ENCODE results near the gene SPACA5. TPM values are rescaled to one million over a fixed set of nuclear protein-coding genes. Genes with fewer than 3 reads are reported as not detected.

The SPACA5 gene
- total RNA-seq (2014; rRNA removed; shearing (Covaris generic)), result not detected in 2 replicates

GRCh38 chrX:48006688-48007087, at the start of gene SPACA5:
TSS of gene SPACA5 (plus strand) at chrX:48006988. CDS start at chrX:48007803, 815 bp downstream.

GRCh38 chrX:48003758-48004457, 2.9 kb upstream of the SPACA5 start, which contains the start of gene ZNF182:
TSS of gene ZNF182 (minus strand) at chrX:48003989. CDS start at chrX:48002609, 1,380 bp downstream.

Other genes starting within 250 kb of the SPACA5 start
- 5.4 and 5.5 TPM in 2 replicates for gene ZNF81, start 170.1 kb upstream of the SPACA5 start, total RNA-seq (2014; rRNA removed; shearing (Covaris generic))
- gene ZNF182, start 3.0 kb upstream of the SPACA5 start, total RNA-seq (2014; rRNA removed; shearing (Covaris generic)), result 1.2 and 2.3 TPM in 2 replicates
- gene ZNF630, start 64.7 kb downstream of the SPACA5 start, total RNA-seq (2014; rRNA removed; shearing (Covaris generic)), result 0.38 and 0.48 TPM in 2 replicates
- not detected in 2 replicates for gene SPACA5B, start 123.6 kb downstream of the SPACA5 start, total RNA-seq (2014; rRNA removed; shearing (Covaris generic))
- not detected in 2 replicates for gene SSX5, start 189.8 kb downstream of the SPACA5 start, total RNA-seq (2014; rRNA removed; shearing (Covaris generic))
- 0.72 and 2.5 TPM in 2 replicates for gene SSX1, start 248.4 kb downstream of the SPACA5 start, total RNA-seq (2014; rRNA removed; shearing (Covaris generic))

Data from A375 (cell line).